GM20000 (cell line): Measurements from ENCODE around the gene DHRS12.

Experiments
- DNase-seq: peaks from one replicate; pipeline ENCODE4 v3.0.0; 2012; ENCODE audit warnings: low spot score
- TF ChIP-seq, protein P1 (sequence below): IDR thresholded peaks from 2 replicates; pipeline ENCODE4 v1.5.1; 2012; ENCODE audit warnings: mild to moderate bottlenecking, control low read depth; ENCODE audit errors: extremely low read depth, missing control alignments

The DHRS12 gene

DNA sequence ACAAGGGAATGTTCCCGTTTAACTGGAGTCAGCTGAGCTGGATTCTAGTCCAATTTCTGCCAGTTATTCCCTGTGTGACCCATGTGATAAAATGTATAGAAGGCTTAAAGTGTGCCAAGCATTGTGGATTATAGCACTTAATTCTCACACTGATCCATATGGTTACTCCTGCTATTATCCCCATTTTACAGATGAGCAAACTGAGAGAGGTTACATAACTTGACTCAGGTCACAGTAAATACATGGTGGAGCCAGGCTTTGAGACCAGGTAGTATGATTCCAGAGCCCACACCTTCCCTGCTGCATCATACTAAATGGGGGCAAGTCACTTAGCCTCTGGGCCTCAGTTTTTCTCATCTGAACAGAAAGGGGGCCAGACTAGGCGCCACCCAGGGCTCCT, 2.0 kb upstream of the DHRS12 start:
- DNase-seq = no peak
- TF ChIP-seq, protein P1, sequence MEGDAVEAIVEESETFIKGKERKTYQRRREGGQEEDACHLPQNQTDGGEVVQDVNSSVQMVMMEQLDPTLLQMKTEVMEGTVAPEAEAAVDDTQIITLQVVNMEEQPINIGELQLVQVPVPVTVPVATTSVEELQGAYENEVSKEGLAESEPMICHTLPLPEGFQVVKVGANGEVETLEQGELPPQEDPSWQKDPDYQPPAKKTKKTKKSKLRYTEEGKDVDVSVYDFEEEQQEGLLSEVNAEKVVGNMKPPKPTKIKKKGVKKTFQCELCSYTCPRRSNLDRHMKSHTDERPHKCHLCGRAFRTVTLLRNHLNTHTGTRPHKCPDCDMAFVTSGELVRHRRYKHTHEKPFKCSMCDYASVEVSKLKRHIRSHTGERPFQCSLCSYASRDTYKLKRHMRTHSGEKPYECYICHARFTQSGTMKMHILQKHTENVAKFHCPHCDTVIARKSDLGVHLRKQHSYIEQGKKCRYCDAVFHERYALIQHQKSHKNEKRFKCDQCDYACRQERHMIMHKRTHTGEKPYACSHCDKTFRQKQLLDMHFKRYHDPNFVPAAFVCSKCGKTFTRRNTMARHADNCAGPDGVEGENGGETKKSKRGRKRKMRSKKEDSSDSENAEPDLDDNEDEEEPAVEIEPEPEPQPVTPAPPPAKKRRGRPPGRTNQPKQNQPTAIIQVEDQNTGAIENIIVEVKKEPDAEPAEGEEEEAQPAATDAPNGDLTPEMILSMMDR = no peak

DNA sequence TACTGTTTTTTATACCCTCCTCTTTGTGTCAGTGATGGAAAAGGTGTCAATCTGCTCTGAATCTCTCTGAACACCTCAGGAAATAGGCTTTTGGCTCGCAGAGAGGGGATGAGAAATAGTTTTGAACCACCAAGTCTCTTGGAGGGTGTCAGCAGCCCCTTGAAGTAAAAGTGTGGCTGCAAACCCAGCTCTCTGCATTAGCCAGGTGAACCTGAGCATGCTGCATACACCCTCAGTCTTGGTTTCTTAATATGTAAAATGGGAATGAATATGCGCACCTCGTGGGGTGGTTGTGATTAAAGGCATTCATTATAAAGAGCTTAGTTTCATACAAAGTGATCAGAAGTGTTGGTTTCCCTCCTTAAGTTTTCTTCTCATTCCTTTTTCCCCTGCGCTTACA, 1.4 kb upstream of the DHRS12 start:
- TF ChIP-seq, protein P1 = no peak
- DNase-seq = no peak

DNA sequence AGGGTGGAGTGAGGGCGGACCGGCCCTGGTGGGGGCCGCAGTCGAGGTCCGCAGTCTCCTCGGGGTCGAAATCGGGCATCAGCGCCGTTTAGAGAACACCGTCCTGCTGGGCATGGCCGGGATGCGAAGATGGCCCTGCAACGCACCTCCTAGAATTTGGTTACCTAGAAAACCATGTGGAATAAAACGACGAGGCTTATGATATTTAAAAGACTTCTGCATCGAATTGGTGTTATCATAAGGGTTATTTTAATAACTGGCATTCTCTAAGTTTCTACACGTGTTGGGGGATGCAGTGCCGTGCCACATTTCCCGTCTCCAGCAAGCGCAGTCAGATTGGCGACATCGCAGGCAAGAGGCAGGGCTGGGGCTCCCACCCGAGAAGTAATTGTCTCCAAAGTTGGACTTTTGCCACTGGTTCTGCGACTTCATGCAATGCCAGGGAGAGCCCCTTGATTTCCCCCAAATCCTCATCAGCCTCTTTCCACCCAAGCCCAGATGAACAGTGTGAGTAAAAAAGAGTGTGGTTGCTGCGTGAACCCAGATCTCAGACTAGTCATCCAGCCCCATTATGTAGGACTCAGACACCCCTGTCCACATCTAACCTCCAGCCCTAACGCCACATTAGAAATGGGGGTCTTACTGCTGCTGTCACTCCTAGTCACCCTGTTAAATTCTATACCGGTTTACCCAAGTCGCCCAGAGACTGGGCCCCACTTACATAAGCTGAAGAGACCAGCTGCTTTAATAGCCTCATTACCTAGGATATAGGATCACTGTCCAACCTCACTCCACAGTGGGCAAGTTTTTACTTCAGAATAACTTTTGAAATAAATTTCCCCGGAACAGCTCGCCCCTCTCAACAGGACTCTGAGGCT, 571 bp upstream of the DHRS12 start:
- TF ChIP-seq, protein P1 = no peak
- DNase-seq = no peak

DNA sequence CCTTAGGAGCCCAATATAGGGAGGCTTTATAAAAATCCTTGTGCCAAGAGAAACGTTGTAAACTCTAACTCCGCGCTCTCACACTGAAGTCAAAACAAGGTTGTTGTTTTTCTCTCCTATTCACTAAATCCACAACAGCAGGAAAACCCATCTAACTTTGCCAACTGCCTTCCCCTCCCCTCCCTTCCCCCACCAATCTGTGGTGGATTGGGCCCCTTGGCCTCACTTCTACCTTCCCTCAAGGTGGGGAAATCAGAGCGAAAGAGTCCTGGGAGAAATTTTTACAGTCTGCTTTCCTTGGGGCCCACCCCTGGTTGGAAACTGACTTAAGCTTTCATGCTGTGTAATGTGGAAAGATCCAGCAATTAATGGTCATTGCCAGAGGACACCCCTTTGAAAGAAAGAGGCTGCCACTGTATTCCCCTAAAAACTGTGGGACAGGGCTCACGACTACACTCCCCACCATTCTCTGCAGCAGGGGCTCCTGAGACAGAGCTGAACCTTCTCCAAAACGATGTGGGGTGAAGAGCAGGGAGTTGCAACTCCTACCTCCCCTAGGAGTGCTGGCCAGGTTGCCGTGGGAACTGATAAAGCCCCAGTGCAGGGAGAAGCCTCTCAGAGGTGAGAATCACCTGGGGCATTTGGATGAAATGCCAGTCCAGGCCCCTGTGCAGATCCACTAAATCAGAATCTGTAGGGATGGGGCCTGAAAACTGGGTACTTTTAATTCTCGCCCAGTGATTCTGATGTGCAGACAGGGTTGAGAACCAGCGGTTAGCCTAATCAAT, 1.1 kb downstream of the DHRS12 start:
- TF ChIP-seq, protein P1 = no peak
- no peak for DNase-seq

DNA sequence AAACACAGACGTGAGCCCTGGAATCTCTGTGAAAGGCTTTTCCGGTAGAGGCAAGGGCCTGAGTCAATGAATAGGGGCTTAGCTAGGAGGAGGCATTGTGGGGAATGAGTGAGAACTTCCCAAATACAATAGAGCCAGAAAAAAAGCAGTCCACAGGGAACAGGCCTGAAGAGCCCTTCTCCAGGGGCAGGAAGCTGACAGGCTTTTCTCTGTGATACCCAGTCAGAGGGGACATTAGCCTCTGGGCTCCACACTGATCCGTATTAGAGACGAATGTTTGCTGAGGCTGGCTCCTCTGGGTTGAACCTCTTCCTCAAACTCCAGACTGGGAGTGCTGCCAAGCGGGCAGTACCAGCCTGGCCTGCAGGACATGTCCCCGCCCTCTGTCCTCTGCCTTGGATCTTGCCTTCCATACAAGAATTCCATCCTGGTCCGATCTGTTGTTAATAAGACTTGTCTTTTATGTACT, 2.3 kb downstream of the DHRS12 start:
- DNase-seq = no peak

DNA sequence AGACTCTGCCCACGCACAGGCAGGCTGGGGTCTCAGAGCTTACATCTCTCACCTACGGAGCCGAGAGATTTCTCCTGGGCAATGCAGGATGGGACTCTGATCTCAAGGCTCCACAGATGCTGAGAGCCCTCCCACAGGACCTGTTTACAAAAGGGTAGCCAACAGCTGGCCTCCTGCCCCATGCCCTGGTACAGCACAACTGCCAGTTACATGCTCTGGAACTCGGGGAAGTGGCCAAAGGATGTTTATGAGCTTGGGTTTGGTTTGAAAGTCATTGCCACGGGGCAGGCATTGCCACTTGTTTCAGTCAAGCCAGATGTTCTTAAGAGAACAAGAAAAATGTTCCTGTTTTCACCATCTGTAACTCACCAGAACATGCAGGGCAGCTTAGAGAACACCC, 3.5 kb downstream of the DHRS12 start:
- DNase-seq = no peak
- TF ChIP-seq, protein P1 = no peak

More for the DNA sequence above, 2.3 kb downstream of the DHRS12 start:
- TF ChIP-seq, protein P1 = no peak

DNA sequence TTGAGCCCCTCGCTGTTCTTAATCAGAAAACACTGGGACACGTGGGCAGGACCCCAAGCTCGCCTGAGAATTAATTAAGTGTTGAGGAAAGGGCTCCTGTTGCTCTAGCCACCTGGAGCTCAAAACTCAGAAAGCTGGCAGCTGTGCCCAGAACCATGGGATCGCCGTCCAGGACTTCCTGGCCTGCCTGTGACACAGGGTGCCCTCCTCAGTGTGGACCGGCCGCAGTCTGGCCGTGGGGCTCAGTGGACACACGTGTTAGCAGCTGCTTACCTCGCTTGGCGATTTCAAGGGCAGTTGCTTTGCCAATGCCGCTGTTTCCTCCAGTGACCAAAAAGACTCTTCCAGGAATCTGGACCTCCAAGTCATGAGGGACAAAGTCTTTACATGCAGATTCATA, 4.7 kb downstream of the DHRS12 start:
- DNase-seq = no peak
- TF ChIP-seq, protein P1 = no peak
